Right forelimb (tissue), 1 donor: ENCODE data around the gene XRCC5.
"Not testable (repeated sequence)": the region's sequence is repeated elsewhere in the genome, so short reads cannot be mapped to it uniquely, and the experiment has no call there.

Experiments
- DNase-seq: peaks from one replicate; pipeline ENCODE4 v3.0.0-alpha.2; 2018

XRCC5 gene

GRCh38 chr2:216108967-216109921, at the start of gene XRCC5:
TSS of gene XRCC5 (plus strand) at chr2:216109348. CDS start at chr2:216109437, 89 bp downstream.
- DNase-seq: peak; percentile 99

GRCh38 chr2:216064014-216064630, 45.0 kb upstream of the XRCC5 start:
- DNase-seq: no peak

- DNase-seq: no peak
Measured at GRCh38 chr2:216064665-216065064, 44.5 kb upstream of the XRCC5 start.

GRCh38 chr2:216066230-216066629, 42.9 kb upstream of the XRCC5 start:
- DNase-seq: no peak

- no peak for DNase-seq
Measured at GRCh38 chr2:216069028-216069427, 40.1 kb upstream of the XRCC5 start.

GRCh38 chr2:216070195-216070594, 39.0 kb upstream of the XRCC5 start:
- DNase-seq: no peak

DNA sequence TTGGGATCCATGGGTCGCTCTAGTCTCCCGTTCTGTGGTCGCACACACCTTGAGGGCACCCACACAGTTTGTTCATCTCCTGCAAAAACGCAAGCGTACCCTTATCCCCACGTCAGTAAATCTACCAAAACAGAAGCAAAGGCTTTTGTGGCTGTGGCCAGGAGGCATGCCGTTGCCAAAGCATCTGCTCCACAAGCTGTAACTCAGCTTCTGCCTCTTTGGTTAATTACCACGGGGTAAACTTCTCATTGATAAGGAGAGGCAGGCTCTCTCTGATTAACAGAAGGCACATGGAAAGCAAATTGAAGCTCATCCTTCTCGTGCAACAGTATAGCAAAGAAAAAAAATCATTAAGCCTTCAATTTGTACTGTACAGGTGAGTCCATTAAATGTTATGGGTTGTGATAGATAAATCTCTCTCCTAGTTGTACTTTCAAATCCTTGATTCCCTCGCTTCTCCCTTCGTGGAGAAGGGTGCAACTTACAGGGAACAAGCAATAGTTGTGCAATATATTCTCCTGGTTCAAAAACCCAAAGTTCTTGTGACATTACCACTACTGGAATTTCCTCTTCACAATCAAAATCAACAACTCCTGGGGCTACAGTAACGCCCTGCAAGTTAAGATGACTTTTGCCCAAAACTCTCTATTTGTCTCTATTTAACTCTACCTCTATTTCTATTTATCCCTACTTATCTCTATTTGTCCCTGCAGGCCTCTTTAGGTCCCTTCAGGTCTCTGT, 37.9 kb upstream of the XRCC5 start:
- no peak for DNase-seq

GRCh38 chr2:216072473-216072872, 36.7 kb upstream of the XRCC5 start:
- no peak for DNase-seq

- DNase-seq: no peak
Measured at GRCh38 chr2:216073773-216074172, 35.4 kb upstream of the XRCC5 start.

DNA sequence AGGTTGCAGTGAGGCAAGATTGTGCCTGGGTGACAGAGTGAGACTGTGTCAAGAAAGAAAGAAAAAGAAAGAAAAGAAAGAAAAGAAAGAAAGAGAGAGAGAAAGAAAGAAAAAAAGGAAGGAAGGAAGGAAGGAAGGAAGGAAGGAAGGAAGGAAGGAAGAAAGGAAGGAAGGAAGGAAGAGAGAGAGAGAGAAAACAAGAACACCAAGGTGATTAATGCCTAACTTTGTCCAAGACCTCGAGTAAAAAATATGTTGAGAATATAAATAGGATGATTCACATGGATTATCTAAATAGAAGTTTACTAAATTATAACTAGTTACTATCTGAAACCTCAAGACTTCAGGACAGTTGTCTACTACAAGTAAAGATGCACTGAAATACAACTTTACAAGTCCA, 34.8 kb upstream of the XRCC5 start:
- no peak for DNase-seq

DNA sequence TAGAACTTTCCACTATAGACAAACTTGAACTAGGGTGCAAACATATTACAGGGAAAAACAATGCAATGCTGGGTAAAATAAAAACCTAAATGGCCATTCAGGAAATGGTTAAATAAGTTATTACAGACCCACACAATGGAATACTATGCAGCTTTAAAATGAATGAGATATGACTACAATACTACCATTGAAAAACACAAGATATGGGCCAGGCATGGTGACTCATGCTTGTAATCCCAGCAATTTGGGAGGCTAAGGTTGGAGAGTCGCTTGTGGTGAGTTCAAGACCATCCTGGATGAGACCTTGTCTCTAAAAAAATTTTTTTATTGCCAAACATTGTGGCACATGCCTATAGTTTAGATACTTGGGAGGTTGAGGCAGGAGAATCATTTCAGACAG, 34.4 kb upstream of the XRCC5 start:
- no peak for DNase-seq

DNA sequence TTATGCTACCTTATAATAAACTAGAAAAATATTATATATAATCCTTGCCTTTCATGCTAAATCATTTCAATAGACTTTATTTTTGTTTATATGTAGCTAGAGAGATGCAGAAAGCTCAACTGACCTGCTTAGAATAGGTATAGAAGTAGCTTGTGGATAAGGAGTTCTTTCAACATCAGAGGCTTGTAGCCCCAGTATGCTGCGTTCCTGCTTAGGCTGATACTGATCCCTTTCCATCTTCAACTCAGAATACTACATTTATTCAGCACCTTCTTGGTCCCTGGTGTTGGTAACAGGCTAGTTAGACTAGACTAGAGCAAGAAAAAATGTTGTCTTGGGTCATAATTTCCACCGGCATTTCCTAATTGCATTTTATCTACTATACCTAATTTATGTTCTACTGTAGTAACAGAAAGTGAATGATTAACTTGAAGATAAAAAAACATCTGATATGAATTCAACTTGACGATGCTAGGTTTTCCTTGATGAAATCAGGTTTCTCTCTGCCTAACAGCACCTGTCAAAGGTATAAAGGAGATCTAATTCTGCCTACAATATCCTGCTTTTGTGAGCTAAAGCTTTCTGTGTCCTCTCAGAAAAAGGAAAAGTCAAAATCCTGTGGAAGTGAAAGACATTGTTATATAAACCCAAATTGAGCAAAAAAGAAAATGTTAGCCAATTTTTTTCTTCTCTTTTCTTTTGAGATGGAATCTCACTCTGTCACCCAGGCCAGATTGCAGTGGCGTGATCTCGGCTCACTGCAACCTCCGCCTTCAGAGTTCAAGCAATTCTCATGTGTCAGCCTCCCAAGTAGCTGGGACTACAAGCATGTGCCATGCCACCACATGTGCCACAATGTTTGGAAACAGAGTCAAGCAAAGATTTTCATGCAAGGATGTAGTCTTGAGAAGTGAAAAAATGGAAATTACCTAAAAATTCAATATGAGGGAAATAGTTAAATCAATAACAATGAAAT, 33.4 kb upstream of the XRCC5 start:
- no peak for DNase-seq

- no peak for DNase-seq
Measured at GRCh38 chr2:216078776-216079175, 30.4 kb upstream of the XRCC5 start.

- not testable (repeated sequence) for DNase-seq
Measured at GRCh38 chr2:216080048-216080447, 29.1 kb upstream of the XRCC5 start.

DNA sequence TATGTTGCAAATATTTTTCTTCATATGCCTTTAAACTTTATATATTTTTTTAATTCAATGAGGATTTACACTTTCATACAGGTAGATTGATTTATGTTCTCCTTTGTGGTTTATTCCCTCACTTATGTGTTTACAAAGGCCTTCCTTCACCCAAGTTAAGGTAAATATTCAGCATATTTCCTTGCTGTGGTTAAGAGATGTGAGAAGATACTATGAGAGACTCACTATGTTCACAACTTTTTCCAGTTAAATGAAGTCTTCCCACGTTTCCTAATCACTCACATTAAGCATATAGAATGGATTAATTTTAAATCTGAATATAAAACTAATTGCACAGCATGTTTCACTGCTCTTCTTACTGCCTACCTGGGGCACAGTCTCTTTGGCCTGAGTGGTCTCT, 28.1 kb upstream of the XRCC5 start:
- no peak for DNase-seq

DNA sequence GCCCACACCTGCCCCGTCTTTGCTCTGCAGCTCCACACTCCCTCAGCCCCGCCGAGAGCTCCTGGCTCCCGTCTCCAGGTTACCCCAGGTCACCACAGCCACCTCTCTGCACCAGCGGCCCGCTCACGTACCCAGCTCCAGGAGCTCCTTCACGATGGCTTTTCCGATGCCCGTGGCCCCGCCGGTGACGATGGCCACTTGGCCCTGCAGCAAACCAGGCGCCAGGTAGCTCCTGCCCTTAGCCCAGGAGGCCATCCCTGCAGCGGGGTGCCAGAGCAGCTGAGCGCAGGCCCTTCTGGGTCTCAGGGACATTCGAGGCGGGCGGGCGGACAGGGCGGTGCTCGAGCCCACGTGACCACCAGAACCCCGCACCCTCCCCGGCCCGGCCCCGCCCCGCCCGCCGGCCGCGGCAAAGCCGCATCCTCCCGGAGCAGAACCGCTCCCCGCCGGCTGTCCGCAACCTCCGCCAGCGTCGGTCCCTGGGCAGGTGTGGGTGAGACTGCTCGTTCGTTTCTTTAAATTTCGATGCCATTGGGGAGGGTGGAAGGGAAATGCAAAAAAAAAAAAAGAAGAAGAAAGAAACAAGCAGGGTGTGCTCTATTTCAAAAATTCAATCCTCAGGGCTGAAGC, 27.5 kb upstream of the XRCC5 start, which contains the start of the genes PECR and TMEM169:
Gene PECR, minus strand, starts transcription at position 323 of the 630 bp plus-strand sequence. Its CDS starts 68 bp downstream, at position 255.
Gene TMEM169, plus strand, starts transcription at position 433 of the 630 bp plus-strand sequence. CDS start 14,045 bp downstream, outside the sequence.
- peak; percentile 84 for DNase-seq

DNA sequence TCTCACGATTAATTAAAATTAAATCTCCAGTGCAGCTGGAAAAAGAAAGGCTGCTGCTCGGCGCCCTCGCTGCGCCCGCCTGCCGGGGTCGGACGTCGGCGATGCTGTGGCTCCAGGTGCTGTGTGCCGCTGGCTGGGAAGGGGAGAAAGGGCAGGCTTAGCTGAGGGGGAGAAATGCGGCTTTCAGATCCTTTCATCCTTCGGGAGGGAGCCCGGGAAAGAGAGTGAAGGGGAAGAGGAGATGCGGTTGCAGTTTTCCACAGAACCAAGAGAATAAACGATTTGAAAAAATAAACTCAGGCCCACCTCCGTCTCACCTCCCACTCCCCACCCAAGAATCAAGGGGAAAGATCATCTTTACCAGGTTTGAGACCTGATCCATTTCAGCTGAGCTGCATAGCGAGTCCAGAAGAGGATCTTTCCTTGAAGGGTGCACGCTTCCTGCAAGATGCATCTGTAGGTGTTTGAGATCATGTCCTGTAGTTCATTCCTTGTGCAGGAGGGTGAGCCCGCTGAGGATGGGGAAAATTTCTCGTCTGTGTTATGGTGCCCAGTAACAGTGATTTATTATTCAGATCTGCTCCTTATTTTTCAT, 26.9 kb upstream of the XRCC5 start:
- no peak for DNase-seq

DNA sequence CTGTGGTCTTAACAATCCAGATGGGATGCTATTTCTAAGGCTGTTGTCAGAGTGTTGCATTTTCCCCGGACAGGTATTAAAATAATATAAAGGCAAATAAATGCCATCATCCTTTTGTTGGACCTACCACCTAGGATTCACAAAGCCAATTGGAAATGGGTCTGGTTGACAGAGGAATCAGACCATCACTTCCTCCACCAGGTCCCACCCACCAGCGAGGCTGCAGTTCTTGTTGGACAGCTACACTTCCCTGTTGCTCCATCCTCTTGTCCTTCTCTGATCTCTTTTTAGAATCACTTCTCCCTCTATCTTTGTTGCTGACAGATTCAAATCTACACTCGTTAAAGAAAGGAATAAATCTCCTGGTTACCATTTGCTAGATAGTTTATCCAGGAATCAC, 26.3 kb upstream of the XRCC5 start:
- no peak for DNase-seq

- DNase-seq: peak; percentile 68
Measured at GRCh38 chr2:216083464-216084281, 25.5 kb upstream of the XRCC5 start.

DNA sequence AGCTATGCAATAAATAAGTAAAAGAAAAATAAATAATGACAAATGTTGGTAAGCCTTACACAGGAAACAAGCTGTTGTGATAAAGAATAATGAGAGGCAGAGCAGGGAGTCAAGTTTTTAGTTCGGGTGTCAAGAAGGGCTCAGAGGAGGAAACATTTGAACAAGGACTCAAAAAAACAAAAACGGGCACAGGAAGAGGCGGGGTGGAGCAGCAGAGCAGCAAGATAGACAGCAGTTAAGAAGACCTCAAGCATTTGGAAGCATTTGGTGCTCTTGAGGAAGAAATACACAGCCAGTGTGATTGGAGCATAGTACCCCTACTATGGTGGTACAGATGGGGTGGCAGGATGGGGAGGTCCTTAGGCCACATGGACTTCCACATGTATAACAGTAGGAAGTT, 24.6 kb upstream of the XRCC5 start:
- DNase-seq: no peak
